Stimulated activated naive B cell treated with anti-CD40 and anti-IgM and Interleukin-4, amounts not matched to agents 10 μg/mL and 1 μg/mL and 100 μg/mL, for 72 hours (primary cell): ENCODE results near the gene OPCML.

Experiments
- ATAC-seq, 2 donors: fragments of 150-1000 bp; cut with Tn5 transposase; replicated peaks; 2 replicates each; pipeline ENCODE4 v1.10.0; 2021; ENCODE audit warnings: moderate library complexity in 1 of 2
- DNase-seq: peaks from one replicate; pipeline ENCODE4 v3.0.0; 2021
- H3K27ac Mint-ChIP-seq: one replicate; pipeline ENCODE4 v1.8.0; 2022; ENCODE audit warnings: mild to moderate bottlenecking, mixed read lengths
- H3K27me3 Mint-ChIP-seq, 2 donors: one replicate each; pipeline ENCODE4 v1.8.0; 2022; ENCODE audit warnings: mixed read lengths in 2 of 2
- H3K36me3 Mint-ChIP-seq, 2 donors: one replicate each; pipeline ENCODE4 v1.8.0; 2022; ENCODE audit warnings: mixed read lengths in 2 of 2, mild to moderate bottlenecking in 1 of 2
- H3K4me1 Mint-ChIP-seq, 2 donors: one replicate each; pipeline ENCODE4 v1.8.0; 2022; ENCODE audit warnings: mixed read lengths in 2 of 2, mild to moderate bottlenecking in 1 of 2
- H3K4me3 Mint-ChIP-seq, 2 donors: one replicate each; pipeline ENCODE4 v1.8.0; 2022; ENCODE audit warnings: mild to moderate bottlenecking in 2 of 2, mixed read lengths in 2 of 2, moderate library complexity in 1 of 2
- H3K9me3 Mint-ChIP-seq, 2 donors: one replicate each; pipeline ENCODE4 v1.8.0; 2022; ENCODE audit warnings: mixed read lengths in 2 of 2, mild to moderate bottlenecking in 1 of 2

The OPCML gene

DNA sequence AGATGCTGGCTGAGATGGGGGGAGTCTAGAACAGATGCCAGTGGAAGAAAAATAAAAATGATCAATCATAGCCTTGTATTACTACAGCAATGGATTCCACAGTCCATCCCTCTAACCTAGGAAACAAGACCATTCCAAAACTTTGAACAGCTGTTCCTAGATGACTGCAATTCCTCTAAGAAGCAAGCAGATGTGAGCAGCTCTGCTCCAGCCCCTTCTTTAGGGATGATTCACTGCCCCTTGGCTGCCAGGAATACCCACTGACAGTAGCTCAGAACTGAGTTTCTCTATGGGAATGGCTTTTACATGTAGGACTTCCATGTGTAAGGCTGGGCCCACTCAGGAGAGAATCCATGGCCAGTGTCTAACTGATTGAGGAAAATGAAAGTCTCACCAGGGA is 943.9 kb downstream of the OPCML start:
- Mint-ChIP-seq H3K36me3 (no peaks in the 10 kb centered on the region), H3K27ac (no peak overlapping the region), H3K27me3 (no peaks in the 10 kb centered on the region), H3K4me1 (no peaks in the 10 kb centered on the region), H3K4me3 (no peak overlapping the region), H3K9me3 (peaks cover 5% of the 10 kb centered on the region in 2 donors)
- no peak for DNase-seq
- no peak for ATAC-seq

GRCh38 chr11:132587716-132588115 is 944.6 kb downstream of the OPCML start:
- no peak for DNase-seq
- no peaks in the 10 kb centered on the region for H3K4me1 Mint-ChIP-seq
- H3K27ac Mint-ChIP-seq = no peak overlapping the region
- H3K27me3 Mint-ChIP-seq = no peaks in the 10 kb centered on the region
- no peak for ATAC-seq
- no peaks in the 10 kb centered on the region for H3K36me3 Mint-ChIP-seq
- H3K9me3 Mint-ChIP-seq = peaks cover 5% of the 10 kb centered on the region in 2 donors
- H3K4me3 Mint-ChIP-seq = no peak overlapping the region

- peaks cover 2 to 5% of the 10 kb centered on the region in 2 donors for H3K9me3 Mint-ChIP-seq
- no peak overlapping the region for H3K27ac Mint-ChIP-seq
- no peaks in the 10 kb centered on the region for H3K36me3 Mint-ChIP-seq
- ATAC-seq (no peak), DNase-seq (no peak)
- H3K27me3 Mint-ChIP-seq = no peaks in the 10 kb centered on the region
- no peak overlapping the region for H3K4me3 Mint-ChIP-seq
- H3K4me1 Mint-ChIP-seq = no peaks in the 10 kb centered on the region
Measured at GRCh38 chr11:132586801-132587200, 945.5 kb downstream of the OPCML start.

- Mint-ChIP-seq H3K27me3 (no peaks in the 10 kb centered on the region), H3K4me3 (no peak overlapping the region), H3K9me3 (peaks cover 0 to 2% of the 10 kb centered on the region in 2 donors), H3K36me3 (no peaks in the 10 kb centered on the region), H3K4me1 (no peaks in the 10 kb centered on the region), H3K27ac (no peak overlapping the region)
- no peak for ATAC-seq
- no peak for DNase-seq
Measured at GRCh38 chr11:132579634-132580327, 952.5 kb downstream of the OPCML start.

GRCh38 chr11:132579136-132579535 is 953.2 kb downstream of the OPCML start:
- Mint-ChIP-seq H3K27me3 (no peaks in the 10 kb centered on the region), H3K9me3 (peaks cover 0 to 3% of the 10 kb centered on the region in 2 donors), H3K36me3 (no peaks in the 10 kb centered on the region), H3K4me3 (no peak overlapping the region), H3K4me1 (no peaks in the 10 kb centered on the region), H3K27ac (no peak overlapping the region)
- DNase-seq (no peak), ATAC-seq (no peak)

DNA sequence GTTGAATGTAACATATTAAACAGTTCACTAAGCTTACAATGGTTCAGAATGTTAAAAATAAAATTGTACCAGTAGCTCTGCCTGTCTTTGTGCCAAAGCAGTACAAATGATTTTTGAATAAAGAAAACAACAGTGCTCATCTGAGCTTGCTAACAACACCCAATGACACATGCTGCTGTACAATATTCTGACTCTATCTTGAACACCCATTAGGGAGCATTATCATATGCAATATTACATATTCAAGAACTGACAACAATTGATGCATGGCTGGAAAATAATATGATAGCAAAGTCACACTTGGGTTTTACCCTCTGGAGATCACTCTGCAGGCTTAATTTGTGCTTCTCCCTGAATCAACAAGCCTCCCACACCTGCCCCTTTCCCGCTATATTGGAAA is 953.7 kb downstream of the OPCML start:
- Mint-ChIP-seq H3K4me1 (no peaks in the 10 kb centered on the region), H3K36me3 (no peaks in the 10 kb centered on the region), H3K27ac (no peak overlapping the region), H3K27me3 (no peaks in the 10 kb centered on the region), H3K9me3 (peaks cover 0 to 5% of the 10 kb centered on the region in 2 donors), H3K4me3 (no peak overlapping the region)
- ATAC-seq (no peak), DNase-seq (no peak)

DNA sequence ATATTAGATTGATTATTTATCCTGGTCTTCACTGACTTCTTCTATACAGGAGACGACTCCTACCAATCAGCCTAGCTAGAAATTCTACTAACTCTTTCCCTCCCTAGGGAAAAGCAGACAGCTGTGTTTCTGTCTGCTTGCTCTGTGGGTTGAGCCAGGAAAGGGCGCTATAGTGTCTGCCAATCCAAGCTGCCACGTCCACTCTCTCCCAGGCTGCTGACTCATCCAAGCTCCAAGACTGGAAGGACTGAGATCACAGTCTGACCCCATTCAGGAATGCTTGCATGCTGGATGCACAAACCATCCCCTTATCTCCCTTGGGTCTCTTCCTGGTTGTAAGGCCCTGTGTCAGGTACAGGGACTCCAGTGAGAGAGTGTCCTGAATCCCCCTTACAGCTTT is 955.6 kb downstream of the OPCML start:
- Mint-ChIP-seq H3K36me3 (no peaks in the 10 kb centered on the region), H3K4me1 (no peaks in the 10 kb centered on the region), H3K27ac (no peak overlapping the region), H3K27me3 (no peaks in the 10 kb centered on the region), H3K4me3 (no peak overlapping the region), H3K9me3 (peaks cover 5 to 9% of the 10 kb centered on the region in 2 donors)
- no peak for ATAC-seq
- no peak for DNase-seq

GRCh38 chr11:132564091-132564885 is 968.0 kb downstream of the OPCML start:
- DNase-seq (no peak), ATAC-seq (no peak)
- H3K4me1 Mint-ChIP-seq = no peaks in the 10 kb centered on the region
- H3K4me3 Mint-ChIP-seq = no peak overlapping the region
- H3K36me3 Mint-ChIP-seq = no peaks in the 10 kb centered on the region
- no peak overlapping the region for H3K27ac Mint-ChIP-seq
- peaks cover 2 to 4% of the 10 kb centered on the region in 2 donors for H3K9me3 Mint-ChIP-seq
- H3K27me3 Mint-ChIP-seq = no peaks in the 10 kb centered on the region

- no peak overlapping the region for H3K4me3 Mint-ChIP-seq
- H3K9me3 Mint-ChIP-seq = peaks cover 4 to 6% of the 10 kb centered on the region in 2 donors
- H3K27ac Mint-ChIP-seq = no peak overlapping the region
- no peaks in the 10 kb centered on the region for H3K4me1 Mint-ChIP-seq
- H3K36me3 Mint-ChIP-seq = no peaks in the 10 kb centered on the region
- ATAC-seq = no peak
- no peaks in the 10 kb centered on the region for H3K27me3 Mint-ChIP-seq
- DNase-seq = no peak
Measured at GRCh38 chr11:132563050-132563449, 969.3 kb downstream of the OPCML start.

DNA sequence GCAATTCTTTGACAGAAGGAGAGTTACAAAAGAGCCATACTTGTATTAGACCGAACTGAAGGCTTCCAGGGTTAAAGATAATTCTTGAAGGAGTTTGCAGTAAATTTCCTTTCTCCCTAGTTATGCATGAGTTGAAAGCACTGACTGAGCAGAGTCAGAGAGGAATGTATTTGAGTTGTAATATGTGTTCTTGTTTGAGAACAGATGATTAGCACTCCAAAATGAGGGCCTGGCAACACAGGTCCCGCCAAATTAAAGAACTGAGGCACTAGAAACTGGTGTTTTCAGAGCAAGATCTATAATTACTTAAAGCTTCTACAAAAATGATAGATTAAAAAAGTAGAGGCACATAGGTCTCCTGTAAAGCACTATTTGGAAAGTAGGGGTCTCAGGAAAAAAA is 970.4 kb downstream of the OPCML start:
- H3K4me3 Mint-ChIP-seq = no peak overlapping the region
- ATAC-seq (no peak), DNase-seq (no peak)
- H3K36me3 Mint-ChIP-seq = no peaks in the 10 kb centered on the region
- H3K27me3 Mint-ChIP-seq = no peaks in the 10 kb centered on the region
- peaks cover 4 to 10% of the 10 kb centered on the region in 2 donors for H3K9me3 Mint-ChIP-seq
- no peak overlapping the region for H3K27ac Mint-ChIP-seq
- no peaks in the 10 kb centered on the region for H3K4me1 Mint-ChIP-seq

GRCh38 chr11:132559331-132560036 is 972.8 kb downstream of the OPCML start:
- Mint-ChIP-seq H3K4me1 (no peaks in the 10 kb centered on the region), H3K27me3 (no peaks in the 10 kb centered on the region), H3K27ac (no peak overlapping the region), H3K9me3 (peaks cover 4 to 12% of the 10 kb centered on the region in 2 donors), H3K4me3 (no peak overlapping the region), H3K36me3 (no peaks in the 10 kb centered on the region)
- ATAC-seq = no peak
- no peak for DNase-seq

GRCh38 chr11:132556316-132556715 is 976.0 kb downstream of the OPCML start:
- H3K9me3 Mint-ChIP-seq = peaks cover 12 to 14% of the 10 kb centered on the region in 2 donors

GRCh38 chr11:132555617-132556016 is 976.7 kb downstream of the OPCML start:
- H3K27me3 Mint-ChIP-seq = no peaks in the 10 kb centered on the region
- no peaks in the 10 kb centered on the region for H3K36me3 Mint-ChIP-seq
- no peak overlapping the region for H3K4me3 Mint-ChIP-seq
- no peak overlapping the region for H3K27ac Mint-ChIP-seq
- DNase-seq (no peak), ATAC-seq (no peak)
- no peaks in the 10 kb centered on the region for H3K4me1 Mint-ChIP-seq
- H3K9me3 Mint-ChIP-seq = peaks cover 12 to 14% of the 10 kb centered on the region in 2 donors

More at GRCh38 chr11:132556316-132556715, 976.0 kb downstream of the OPCML start:
- H3K4me1 Mint-ChIP-seq = no peaks in the 10 kb centered on the region
- H3K27me3 Mint-ChIP-seq = no peaks in the 10 kb centered on the region
- no peak overlapping the region for H3K27ac Mint-ChIP-seq
- H3K4me3 Mint-ChIP-seq = no peak overlapping the region
- ATAC-seq (no peak), DNase-seq (no peak)
- no peaks in the 10 kb centered on the region for H3K36me3 Mint-ChIP-seq

- DNase-seq = no peak
- ATAC-seq = no peak
- Mint-ChIP-seq H3K27me3 (no peaks in the 10 kb centered on the region), H3K4me3 (no peak overlapping the region), H3K36me3 (no peaks in the 10 kb centered on the region), H3K4me1 (no peaks in the 10 kb centered on the region), H3K27ac (no peak overlapping the region), H3K9me3 (peaks cover 4 to 12% of the 10 kb centered on the region in 2 donors)
Measured at GRCh38 chr11:132551016-132551415, 981.3 kb downstream of the OPCML start.
